Measurements from ENCODE around the gene PAGR1. TPM values are rescaled to one million over a fixed set of nuclear protein-coding genes. Genes with fewer than 3 reads are reported as not detected.

PAGR1 gene
- 56.4 and 56.6 TPM in 2 replicates for total RNA-seq (2021; fragmentation: NEBNext Ultra II Directional; extraction: Animal tissue kit (Norgen Biotek cat#: 25700))
- polyA plus RNA-seq (2011; rRNA removed) = 35.4 and 53.5 TPM in 2 replicates
- 61.5 TPM for polyA plus RNA-seq (2011; cell fraction: cytosol; rRNA removed)
- 143 TPM for polyA plus RNA-seq (2011; cell fraction: nucleus; rRNA removed)
- polyA plus RNA-seq (2012, experiment 1 of 2) = 53.2 to 67.0 TPM (median 62.3 TPM) in 4 replicates
- 60.2 TPM for polyA plus RNA-seq (2012, experiment 2 of 2)
- polyA plus RNA-seq (2013, experiment 1 of 2) = 43.2 TPM
- polyA plus RNA-seq (2013, experiment 2 of 2) = 44.5 TPM
- 5.8 and 8.3 TPM in 2 replicates for polyA minus RNA-seq (2011; rRNA and poly(A)+ RNA removed)
- polyA minus RNA-seq (2011; cell fraction: cytosol; rRNA and poly(A)+ RNA removed) = 19.6 TPM
- polyA minus RNA-seq (2011; cell fraction: nucleus; rRNA and poly(A)+ RNA removed) = 30.1 TPM
- long read RNA-seq, experiment 1, transcript PAGR1-201 (3 exons, 1,702 nt) = major isoform, 47 of 64 reads
- long read RNA-seq, experiment 1, partial matches to known transcripts = 15 of 64 reads
- long read RNA-seq, experiment 1, other reads (novel, unspliced or antisense) = 2 of 64 reads
- long read RNA-seq, experiment 2, transcript PAGR1-201 (3 exons, 1,702 nt) = major isoform, 140 of 140 reads
- long read RNA-seq, experiment 2, partial matches to known transcripts = 0 of 140 reads
- long read RNA-seq, experiment 2, other reads (novel, unspliced or antisense) = 0 of 140 reads

DNA sequence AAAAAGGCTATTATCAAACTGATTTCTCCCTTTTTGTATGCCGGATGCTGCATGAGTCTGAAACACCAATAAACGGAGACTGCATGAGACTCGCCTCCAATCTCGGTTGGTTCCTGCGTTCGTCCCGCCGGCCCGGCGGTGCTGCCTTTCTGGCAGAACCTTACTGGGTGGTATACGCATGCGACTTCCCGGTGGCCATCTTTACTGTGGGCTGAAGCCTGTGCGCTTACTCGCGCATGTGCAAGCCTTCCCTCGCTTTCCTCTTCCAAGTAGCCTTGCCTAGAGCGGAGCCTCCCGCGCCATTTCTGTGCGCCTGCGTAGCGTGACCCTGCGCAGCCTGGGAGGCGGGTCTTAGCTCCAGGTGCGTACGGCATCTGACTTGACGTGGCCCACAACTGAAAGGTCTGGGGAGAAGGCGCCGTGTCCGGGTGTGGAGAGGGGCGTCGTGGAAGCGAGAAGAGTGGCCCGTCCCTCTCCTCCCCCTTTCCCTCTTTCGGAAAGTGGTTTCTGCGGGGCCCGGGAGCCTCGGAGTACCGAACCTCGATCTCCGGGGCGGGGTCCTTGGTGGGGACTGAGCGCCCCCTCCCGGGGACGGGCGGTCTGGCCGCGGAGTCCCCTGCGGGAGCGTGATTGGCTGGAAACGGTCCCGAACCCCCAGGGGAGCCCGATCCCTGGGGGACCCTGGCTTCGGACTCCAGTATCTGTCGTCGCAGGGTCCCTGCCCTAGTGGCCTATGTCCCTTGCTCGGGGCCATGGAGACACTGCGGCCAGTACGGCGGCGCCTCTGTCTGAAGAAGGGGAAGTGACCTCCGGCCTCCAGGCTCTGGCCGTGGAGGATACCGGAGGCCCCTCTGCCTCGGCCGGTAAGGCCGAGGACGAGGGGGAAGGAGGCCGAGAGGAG, at the start of gene PAGR1:
Gene PAGR1, plus strand, starts transcription at position 360 of the 901 bp plus-strand sequence. Its CDS starts 374 bp downstream, at position 734.
- peak; percentile 68 for FAIRE-seq
- TF ChIP-seq TEAD4 (IDR thresholded peaks at IDR 0.05; ENCODE audit: low read depth, low read length) = no peak
- TF ChIP-seq GTF2F1 (IDR thresholded peaks at IDR 0.05; ENCODE audit: borderline replicate concordance, low read depth, low read length) = no peak; the same call in 1 of the 2 replicates
- no peak for TF ChIP-seq SAP30 (IDR thresholded peaks at IDR 0.05; ENCODE audit: insufficient read depth, insufficient replicate concordance, low read length)
- TF ChIP-seq RBBP5 (IDR thresholded peaks at IDR 0.05; ENCODE audit: borderline replicate concordance, low read depth, low read length) = peak; percentile 59
- TF ChIP-seq HDAC6 (IDR thresholded peaks at IDR 0.05; ENCODE audit: low read depth, low read length) = no peak
- no peak for TF ChIP-seq KDM1A (IDR thresholded peaks at IDR 0.05; ENCODE audit: borderline replicate concordance, low read length)
- TF ChIP-seq BACH1 (IDR thresholded peaks at IDR 0.05; ENCODE audit: low read length) = peak; percentile 33; the same call in 1 of the 2 replicates

More for the DNA sequence above, at the start of gene PAGR1:
- H3K23me2 ChIP-seq (ENCODE audit: low read depth, low read length) = peaks cover 27% of the 10 kb centered on the region
- peak within 1 kb of the TSS; percentile 16; the same call in 1 of the 2 replicates for H2BK15ac ChIP-seq (ENCODE audit: low read length)
- H3K4me1 ChIP-seq (replicated peaks in 1 of 4; ENCODE audit: control insufficient read depth in 3 of 4, insufficient read depth in 4 of 4, low read length in 3 of 4) = peaks cover 0 to 36% (median 23%) of the 10 kb centered on the region in 4 experiments; a peak in 6 of 7 replicates
- peak; percentile 98 for DNase-seq (ENCODE audit: low read depth in 1 of 2, low spot score in 2 of 2)
- H3K9ac ChIP-seq (replicated peaks in 1 of 4; ENCODE audit: extremely low read depth in 1 of 4, low read depth in 3 of 4, low read length in 3 of 4) = peak within 1 kb of the TSS; percentile 64 to 88 (median 84)
- peak within 1 kb of the TSS; percentile 91 to 92 for H3K4me2 ChIP-seq (ENCODE audit: insufficient read depth in 1 of 2, low read depth in 2 of 2, low read length in 2 of 2)
- peak within 1 kb of the TSS; percentile 89 for H2BK5ac ChIP-seq (ENCODE audit: low read depth, low read length)
- H4K5ac ChIP-seq (ENCODE audit: insufficient read length, low read depth, low read length) = peak within 1 kb of the TSS; percentile 74
- peaks cover 12 to 23% (median 18%) of the 10 kb centered on the region in 4 experiments for H3K36me3 ChIP-seq (ENCODE audit: control insufficient read depth in 2 of 4, insufficient read depth in 4 of 4, low read length in 3 of 4)
- no peaks in the 10 kb centered on the region for H3K27me3 ChIP-seq (replicated peaks in 1 of 4; ENCODE audit: control insufficient read depth in 3 of 4, extremely low read depth in 1 of 4, insufficient read depth in 3 of 4, low read length in 3 of 4)
- no peak within 1 kb of the TSS for H2BK120ac ChIP-seq (replicated peaks; ENCODE audit: low read depth, low read length)
- peak within 1 kb of the TSS; percentile 95 for H4K8ac ChIP-seq (ENCODE audit: extremely low read depth, insufficient read depth, low read length)
- H2AFZ ChIP-seq (ENCODE audit: low read length) = 0 out of 2 replicates have a peak within 1 kb of the TSS, but pooled peaks have one; percentile 84
- peak within 1 kb of the TSS; percentile 59 to 91 (median 83) for H3K4me3 ChIP-seq (ENCODE audit: extremely low read depth in 1 of 4, insufficient read depth in 2 of 4, low read depth in 3 of 4, low read length in 4 of 4)
- POLR2A ChIA-PET (ENCODE audit: partially characterized antibody) = interaction anchor here (0.5 to 16.6 kb wide), 30 partner anchors 9 to 212 kb away, joined by 3 to 167 read pairs (median 4); partner anchors contain the start of genes CDIPT, KCTD13, KIF22 and MAZ
- H4K20me1 ChIP-seq (replicated peaks in 1 of 2; ENCODE audit: control insufficient read depth in 1 of 2, insufficient read depth in 2 of 2, low read length in 2 of 2) = peaks cover 2 to 4% of the 10 kb centered on the region in 2 experiments
- H3K14ac ChIP-seq (ENCODE audit: insufficient read length) = no peak within 1 kb of the TSS
- H2AK5ac ChIP-seq (ENCODE audit: low read depth, low read length) = no peak within 1 kb of the TSS; the same call in 1 of the 2 replicates
- H3K56ac ChIP-seq (replicated peaks; ENCODE audit: insufficient read length, low read depth, low read length) = peak within 1 kb of the TSS; percentile 91
- H3K18ac ChIP-seq (ENCODE audit: extremely low read depth, low read length) = peak within 1 kb of the TSS; percentile 95
- H2BK12ac ChIP-seq (ENCODE audit: low read depth, low read length) = no peak within 1 kb of the TSS; the same call in 1 of the 2 replicates
- CTCF ChIA-PET (ENCODE audit: partially characterized antibody) = interaction anchor here (0.6 to 17.5 kb wide), 19 partner anchors 8 to 274 kb away, joined by 3 to 212 read pairs (median 4); partner anchors contain the start of genes KIF22, MAZ and TLCD3B
- H2BK20ac ChIP-seq (ENCODE audit: low read length) = peak within 1 kb of the TSS; percentile 13; the same call in 1 of the 2 replicates
- WGBS, 2 experiments (ENCODE audit: extremely low coverage in 1 of 2, insufficient coverage in 1 of 2, insufficient read length in 1 of 2, insufficient replicate concordance in 2 of 2, low coverage in 1 of 2, low lambda C conversion rate in 2 of 2, missing lambda C conversion rate in 1 of 2) = 1% methylated on average over 66 of the region's 70 CpGs; no CpG with 5 or more reads in 1 of the 2 experiments
- H4K91ac ChIP-seq (replicated peaks; ENCODE audit: insufficient read length, low read length) = peak within 1 kb of the TSS; percentile 78
- H3K79me2 ChIP-seq (ENCODE audit: control insufficient read depth in 1 of 2, insufficient read depth in 2 of 2, low read length in 2 of 2) = peaks cover 0 to 26% of the 10 kb centered on the region in 2 experiments; a peak in 1 of 4 replicates
- H3K4ac ChIP-seq (replicated peaks; ENCODE audit: insufficient read length, low read depth, low read length) = no peak within 1 kb of the TSS
- no peaks in the 10 kb centered on the region for H3K9me3 ChIP-seq (ENCODE audit: insufficient read depth in 2 of 2, low read depth in 1 of 2, low read length in 1 of 2)
- peaks cover 3% of the 10 kb centered on the region for H3K79me1 ChIP-seq (ENCODE audit: low read depth, low read length)
- peak within 1 kb of the TSS; percentile 94; the same call in 1 of the 2 replicates for H3K27ac ChIP-seq (ENCODE audit: low read depth, low read length)
- no peak within 1 kb of the TSS for H3K23ac ChIP-seq (ENCODE audit: insufficient read length)
